Stomach (tissue), 4 donors: ENCODE measurements around the gene GRWD1.

ENCODE experiments used
- POLR2A ChIP-seq, 4 donors: fragments of 450-650 bp; IDR thresholded peaks; one replicate each; pipeline ENCODE4 v1.6.1; 2016; ENCODE audit warnings: antibody characterized with exemption in 4 of 4, control low read depth in 2 of 4, mild to moderate bottlenecking in 1 of 4, moderate library complexity in 1 of 4
- TF ChIP-seq, protein P1 (sequence below), 7 experiments: fragments of 450-650 bp in 4 of 7; fragments of 200-600 bp in 3 of 7; sonication (generic) in 3 of 7; IDR thresholded peaks; one replicate each; pipeline ENCODE4 v1.5.1; 2016 to 2019; ENCODE audit warnings: antibody characterized with exemption in 7 of 7, control low read depth in 2 of 7, mild to moderate bottlenecking in 1 of 7

- TF ChIP-seq POLR2A (IDR thresholded peaks at IDR 0.05) = no peak
- TF ChIP-seq, protein P1, sequence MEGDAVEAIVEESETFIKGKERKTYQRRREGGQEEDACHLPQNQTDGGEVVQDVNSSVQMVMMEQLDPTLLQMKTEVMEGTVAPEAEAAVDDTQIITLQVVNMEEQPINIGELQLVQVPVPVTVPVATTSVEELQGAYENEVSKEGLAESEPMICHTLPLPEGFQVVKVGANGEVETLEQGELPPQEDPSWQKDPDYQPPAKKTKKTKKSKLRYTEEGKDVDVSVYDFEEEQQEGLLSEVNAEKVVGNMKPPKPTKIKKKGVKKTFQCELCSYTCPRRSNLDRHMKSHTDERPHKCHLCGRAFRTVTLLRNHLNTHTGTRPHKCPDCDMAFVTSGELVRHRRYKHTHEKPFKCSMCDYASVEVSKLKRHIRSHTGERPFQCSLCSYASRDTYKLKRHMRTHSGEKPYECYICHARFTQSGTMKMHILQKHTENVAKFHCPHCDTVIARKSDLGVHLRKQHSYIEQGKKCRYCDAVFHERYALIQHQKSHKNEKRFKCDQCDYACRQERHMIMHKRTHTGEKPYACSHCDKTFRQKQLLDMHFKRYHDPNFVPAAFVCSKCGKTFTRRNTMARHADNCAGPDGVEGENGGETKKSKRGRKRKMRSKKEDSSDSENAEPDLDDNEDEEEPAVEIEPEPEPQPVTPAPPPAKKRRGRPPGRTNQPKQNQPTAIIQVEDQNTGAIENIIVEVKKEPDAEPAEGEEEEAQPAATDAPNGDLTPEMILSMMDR (IDR thresholded peaks at IDR 0.05) = no peak
Measured at GRCh38 chr19:48413879-48414587, 31.8 kb upstream of the GRWD1 start.
